Adrenal gland (tissue), 5 donors: ENCODE data around the gene ARHGEF40.

Experiments
- CTCF ChIP-seq, 6 experiments: fragments of 450-650 bp in 4 of 6; fragments of 200-600 bp in 2 of 6; sonication (generic) in 1 of 6; IDR thresholded peaks; 1 replicate in 5 of 6; 2 replicates in 1 of 6; pipeline versions ENCODE4 v1.5.1 to v1.8.0; 2016 to 2021; ENCODE audit warnings: antibody characterized with exemption in 6 of 6, mild to moderate bottlenecking in 2 of 6, moderate library complexity in 1 of 6
- POLR2A ChIP-seq, 2 donors: fragments of 450-650 bp; IDR thresholded peaks; one replicate each; pipeline ENCODE4 v1.6.1; 2017; ENCODE audit warnings: antibody characterized with exemption in 2 of 2, mild to moderate bottlenecking in 2 of 2, moderate library complexity in 1 of 2
- donor health status: DM: no; HTN: no; CAD: no.

- TF ChIP-seq CTCF (IDR thresholded peaks at IDR 0.05): no peak
- no peak for TF ChIP-seq POLR2A (IDR thresholded peaks at IDR 0.05)
These were observed 26.3 kb downstream of the ARHGEF40 start for GRCh38 chr14:21096438-21096837.
